ENCODE results near the gene MPO. TPM values are rescaled to one million over a fixed set of nuclear protein-coding genes. Genes with fewer than 3 reads are reported as not detected.

The MPO gene
- total RNA-seq, 4 donors from 2014 or later: 0.18 to 0.32 (median 0.31) TPM; not detected in 1

- in situ Hi-C loops (cut with MboI; ENCODE audit: low sequenced_read_pairs in 4 of 4): no loop called here
- ATAC-seq (no peak), DNase-seq (no peak)
- H3K4me1 ChIP-seq: no peaks in the 10 kb centered on the region
- H3K4me3 ChIP-seq: no peak overlapping the region
- H3K36me3 ChIP-seq: no peaks in the 10 kb centered on the region
- no peak overlapping the region for H3K27ac ChIP-seq
- no peaks in the 10 kb centered on the region for H3K27me3 ChIP-seq
- no peak for TF ChIP-seq CTCF (IDR thresholded peaks at IDR 0.05 in 4 of 5, conservative IDR thresholded peaks at IDR 0.05 in 1 of 5)
- no peak for TF ChIP-seq POLR2A (IDR thresholded peaks at IDR 0.05)
- intact Hi-C loops (cut with DNase I; ENCODE audit: low total_unique reads): no loop called here
- no peaks in the 10 kb centered on the region for H3K9me3 ChIP-seq
Measured at GRCh38 chr17:58272367-58273280, 8.1 kb downstream of the MPO start.

DNA sequence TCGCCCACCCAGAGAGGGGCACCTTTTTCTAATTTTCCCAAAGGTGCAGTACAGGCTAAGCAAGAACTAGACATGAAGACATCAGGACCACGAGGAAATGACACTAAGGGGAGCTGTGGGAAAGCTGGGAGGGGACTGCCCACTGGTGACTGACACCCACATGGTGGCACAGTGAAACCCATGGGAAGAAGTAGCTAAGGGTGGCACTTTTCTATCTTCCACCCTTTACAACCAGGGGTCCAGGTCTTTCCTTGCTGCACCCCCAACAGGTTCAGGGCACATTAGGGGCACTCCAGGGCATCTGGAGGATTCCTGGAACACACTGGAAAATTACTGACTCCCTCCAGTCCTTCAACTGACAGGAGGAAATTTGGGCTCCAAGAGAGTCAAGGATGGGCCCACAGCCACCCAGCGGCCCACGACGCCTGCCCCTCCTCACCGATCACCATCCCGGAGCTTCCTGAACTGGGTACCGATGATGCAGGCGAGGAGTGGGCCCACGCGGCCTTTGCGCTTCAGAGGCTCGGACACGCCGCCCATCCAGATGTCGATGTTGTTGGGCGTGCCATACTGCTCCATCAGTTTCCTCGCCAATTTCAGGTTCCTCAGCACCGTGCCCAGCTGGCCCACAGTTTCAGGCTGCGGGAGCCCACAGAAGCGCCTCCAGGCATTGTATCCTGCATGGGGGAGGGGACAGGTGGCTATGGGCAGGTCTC, 9.4 kb downstream of the MPO start:
- in situ Hi-C loops (cut with MboI; ENCODE audit: low sequenced_read_pairs in 4 of 4): no loop called here
- intact Hi-C loops (cut with DNase I; ENCODE audit: low total_unique reads): no loop called here

DNA sequence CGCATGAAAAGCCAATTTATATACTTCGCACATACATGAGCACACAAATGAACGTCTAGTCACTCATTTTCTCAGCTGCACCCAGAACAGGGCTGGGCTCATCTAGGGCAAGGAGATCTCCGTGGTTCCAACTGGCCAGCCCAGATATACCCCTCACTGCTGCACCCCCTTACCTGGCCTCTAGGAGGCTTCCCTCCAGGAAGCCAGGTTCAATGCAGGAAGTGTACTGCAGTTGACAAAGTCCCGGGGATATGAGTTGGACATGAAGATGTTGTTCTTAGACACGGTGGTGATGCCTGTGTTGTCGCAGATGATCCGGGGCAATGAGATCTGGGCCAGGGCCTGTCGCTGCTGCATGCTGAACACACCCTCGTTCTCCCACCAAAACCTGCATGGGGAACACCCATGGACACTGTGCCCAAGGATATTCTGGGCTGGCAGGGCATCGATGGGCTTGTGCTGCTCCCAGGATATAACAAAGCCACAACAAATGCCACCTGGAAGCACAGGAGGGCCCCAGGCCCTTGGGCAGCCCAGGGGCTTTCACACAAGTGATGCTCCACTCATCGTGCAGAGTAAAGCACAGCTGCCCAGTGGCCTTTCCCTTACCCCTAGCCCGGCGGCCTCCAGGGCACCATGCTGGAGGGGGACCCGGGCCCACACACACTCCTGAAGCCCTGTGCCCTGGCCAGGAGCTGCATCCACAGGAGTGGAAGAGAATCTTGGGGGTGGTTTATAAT, 10.1 kb downstream of the MPO start:
- H3K9me3 ChIP-seq: no peaks in the 10 kb centered on the region
- no peak overlapping the region for H3K27ac ChIP-seq
- intact Hi-C loops (cut with DNase I; ENCODE audit: low total_unique reads): no loop called here
- DNase-seq (no peak), ATAC-seq (no peak)
- in situ Hi-C loops (cut with MboI; ENCODE audit: low sequenced_read_pairs in 4 of 4): no loop called here
- TF ChIP-seq POLR2A (IDR thresholded peaks at IDR 0.05): no peak
- H3K27me3 ChIP-seq: no peaks in the 10 kb centered on the region
- H3K4me1 ChIP-seq: no peaks in the 10 kb centered on the region
- no peaks in the 10 kb centered on the region for H3K36me3 ChIP-seq
- no peak overlapping the region for H3K4me3 ChIP-seq

More for the DNA sequence above, 9.4 kb downstream of the MPO start:
- no peaks in the 10 kb centered on the region for H3K36me3 ChIP-seq
- no peak overlapping the region for H3K27ac ChIP-seq
- no peaks in the 10 kb centered on the region for H3K4me1 ChIP-seq
- DNase-seq (no peak), ATAC-seq (no peak)
- no peaks in the 10 kb centered on the region for H3K9me3 ChIP-seq
- H3K27me3 ChIP-seq: no peaks in the 10 kb centered on the region
- no peak for TF ChIP-seq POLR2A (IDR thresholded peaks at IDR 0.05)
- TF ChIP-seq CTCF (IDR thresholded peaks at IDR 0.05 in 4 of 5, conservative IDR thresholded peaks at IDR 0.05 in 1 of 5): no peak
- no peak overlapping the region for H3K4me3 ChIP-seq

- Histone ChIP-seq H3K9me3 (no peaks in the 10 kb centered on the region), H3K4me1 (no peaks in the 10 kb centered on the region), H3K4me3 (no peak overlapping the region), H3K27me3 (peaks cover 0 to 4% (median 3%) of the 10 kb centered on the region in 3 donors), H3K36me3 (no peaks in the 10 kb centered on the region), H3K27ac (no peak overlapping the region)
- ATAC-seq (no peak), DNase-seq (no peak)
- in situ Hi-C loops (cut with MboI; ENCODE audit: low sequenced_read_pairs in 4 of 4): loop anchor here in 1 of 4 donors (10.0 kb wide), 1 partner anchor 65 kb away; no protein-coding TSS in a partner anchor
- intact Hi-C loops (cut with DNase I; ENCODE audit: low total_unique reads): no loop called here
- no peak for TF ChIP-seq CTCF (IDR thresholded peaks at IDR 0.05 in 4 of 5, conservative IDR thresholded peaks at IDR 0.05 in 1 of 5)
- TF ChIP-seq POLR2A (IDR thresholded peaks at IDR 0.05): no peak
Measured at GRCh38 chr17:58269557-58270291, 11.0 kb downstream of the MPO start.
